GM15510 (cell line): Measurements from ENCODE around the gene GSG1L2.

Experiments
- POLR2A ChIP-seq: IDR thresholded peaks from 3 replicates; pipeline ENCODE4 v1.6.1; 2011; ENCODE audit warnings: borderline replicate concordance; ENCODE audit not compliant: insufficient read length; ENCODE audit errors: extremely low read depth

GSG1L2 gene

DNA sequence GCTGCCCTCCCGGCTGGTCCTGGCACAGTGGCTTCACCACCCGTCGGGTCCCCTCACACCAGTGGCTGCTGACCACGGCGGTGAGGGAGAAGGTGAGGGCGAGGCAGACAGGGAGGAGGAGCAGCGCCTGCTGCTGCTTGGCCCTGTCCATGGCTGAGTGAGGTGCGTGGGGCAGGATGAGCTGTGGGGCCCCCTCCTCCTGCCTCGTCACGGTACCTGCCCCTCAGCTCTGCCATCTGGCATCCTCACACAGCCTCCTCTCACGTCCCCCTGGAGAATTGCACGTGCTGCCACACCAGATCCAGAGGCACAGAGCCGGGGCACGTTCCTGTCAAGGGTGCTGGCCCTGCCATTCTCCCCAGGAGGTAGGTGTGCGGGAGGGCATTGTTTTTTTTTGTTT lies at the start of gene GSG1L2:
Gene GSG1L2, minus strand, starts transcription at position 159 of the 400 bp plus-strand sequence. Its CDS starts 8 bp downstream, at position 151.
- TF ChIP-seq POLR2A, result no peak

DNA sequence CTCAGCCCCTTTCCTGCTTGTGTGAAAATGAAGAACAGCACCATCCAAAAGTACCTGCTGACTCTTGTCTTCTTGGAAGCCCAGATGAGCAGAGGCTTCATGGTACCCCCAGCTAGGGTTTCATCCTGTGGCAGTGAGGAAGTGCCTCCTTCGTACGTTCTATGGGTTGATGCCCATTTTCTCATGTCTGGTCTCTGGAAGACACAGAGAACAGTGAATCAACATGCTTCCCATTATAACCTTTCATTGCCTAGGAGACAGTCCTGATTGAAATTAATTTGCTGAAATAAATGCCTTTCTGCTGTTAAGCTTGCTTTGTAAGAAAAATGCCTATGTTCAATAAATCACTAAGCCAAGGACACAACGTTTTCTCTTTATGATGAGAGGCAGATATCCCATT lies 46.7 kb upstream of the GSG1L2 start:
- TF ChIP-seq POLR2A, result no peak

GRCh38 chr17:9865586-9865985 lies 43.7 kb upstream of the GSG1L2 start:
- TF ChIP-seq POLR2A, result no peak

DNA sequence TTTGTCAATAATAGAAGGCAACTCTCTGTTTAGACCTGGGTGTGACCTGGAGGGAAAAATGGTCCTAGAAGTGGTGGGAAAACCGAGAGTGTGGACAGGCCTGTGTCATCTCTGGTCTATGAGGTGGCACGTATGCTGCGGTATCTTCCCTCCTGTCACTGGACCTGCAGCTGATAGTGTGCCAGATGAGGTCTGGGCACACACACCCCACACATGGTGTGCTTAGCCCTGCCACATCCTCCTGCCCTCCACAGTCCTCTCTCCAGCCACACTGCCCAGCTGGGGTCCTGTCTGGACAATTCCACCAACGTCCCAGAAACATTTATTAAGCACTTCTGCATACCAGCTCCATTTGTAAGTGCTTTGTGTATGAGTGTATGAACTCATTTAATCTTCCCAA lies 41.1 kb upstream of the GSG1L2 start:
- TF ChIP-seq POLR2A, result no peak

- no peak for TF ChIP-seq POLR2A
Measured at GRCh38 chr17:9862220-9862619, 40.3 kb upstream of the GSG1L2 start.

DNA sequence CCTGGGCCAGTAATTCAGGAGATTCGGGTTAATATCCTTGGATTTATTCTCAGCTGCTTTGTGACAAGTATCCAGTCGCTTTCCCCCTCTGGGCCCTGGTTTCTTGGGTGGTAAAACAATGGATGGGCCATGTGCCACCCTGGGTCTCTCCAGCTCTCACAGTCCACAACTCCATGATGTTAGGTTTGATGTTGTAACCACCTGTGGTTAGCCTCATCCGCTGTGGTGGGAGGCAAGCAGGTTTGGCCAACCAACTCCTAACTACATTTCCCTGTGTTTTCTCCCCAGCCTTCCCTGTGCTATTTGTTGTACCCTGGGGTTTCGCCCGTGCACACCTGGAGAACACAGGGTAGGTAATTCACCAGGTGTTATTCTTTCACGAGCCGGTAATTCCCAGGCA lies 39.0 kb upstream of the GSG1L2 start:
- TF ChIP-seq POLR2A, result no peak

GRCh38 chr17:9859781-9860180 lies 37.9 kb upstream of the GSG1L2 start:
- no peak for TF ChIP-seq POLR2A

DNA sequence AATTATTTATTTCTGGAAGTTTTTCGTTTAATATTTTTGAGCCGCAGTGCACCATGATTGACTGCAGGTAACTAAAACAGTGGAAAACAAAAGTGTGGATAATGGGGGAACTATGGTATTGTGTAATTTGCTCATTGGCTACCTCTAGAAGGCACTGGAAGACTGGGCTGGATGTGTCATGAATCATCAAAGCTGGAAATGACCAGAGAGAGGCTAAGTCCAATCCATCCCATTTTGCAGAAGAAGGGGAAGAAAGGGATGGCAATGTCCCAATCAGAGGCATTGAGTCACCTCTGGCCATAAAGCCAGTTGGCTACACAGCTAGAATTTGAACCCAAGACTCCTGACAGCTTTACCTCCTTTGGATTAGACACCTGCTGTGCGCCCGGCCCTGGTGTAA lies 33.2 kb upstream of the GSG1L2 start:
- no peak for TF ChIP-seq POLR2A

DNA sequence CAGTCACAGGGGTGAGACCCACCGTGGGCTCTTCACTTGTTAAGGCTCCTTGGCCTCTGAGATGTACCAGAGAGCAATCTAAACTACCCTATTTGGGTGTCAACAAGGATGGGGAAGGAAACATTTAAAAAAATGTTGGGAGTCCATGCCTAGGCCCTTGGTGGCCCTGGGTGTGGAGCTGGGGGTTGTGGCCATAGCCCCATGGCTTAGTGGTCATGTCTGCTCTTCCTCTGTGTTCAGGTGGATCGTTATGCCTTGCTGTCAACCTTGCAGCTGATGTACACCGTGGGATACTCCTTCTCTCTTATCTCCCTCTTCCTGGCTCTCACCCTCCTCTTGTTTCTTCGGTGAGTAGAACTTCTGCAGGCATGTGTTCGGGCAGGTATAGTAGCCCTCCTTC lies 32.4 kb upstream of the GSG1L2 start:
- TF ChIP-seq POLR2A, result no peak

DNA sequence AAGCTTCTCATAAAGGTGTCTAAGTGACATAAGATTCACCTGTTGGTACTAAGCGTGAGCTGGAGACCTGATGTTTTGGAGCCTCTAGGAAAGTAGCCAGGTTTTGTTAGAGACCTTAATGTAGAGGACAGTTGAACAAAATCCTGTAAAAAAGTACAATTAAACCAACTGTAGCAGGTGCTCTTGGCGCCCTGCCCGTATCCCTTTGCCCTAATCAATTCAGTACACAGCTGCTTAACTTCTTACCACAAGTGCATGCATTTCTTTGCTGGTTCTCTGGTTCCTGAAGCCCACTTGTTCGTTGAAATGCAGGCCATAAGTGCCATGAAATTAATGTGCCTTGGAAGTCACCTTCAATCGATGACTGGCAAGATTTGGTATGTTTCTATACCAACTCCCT lies 28.3 kb upstream of the GSG1L2 start:
- no peak for TF ChIP-seq POLR2A

DNA sequence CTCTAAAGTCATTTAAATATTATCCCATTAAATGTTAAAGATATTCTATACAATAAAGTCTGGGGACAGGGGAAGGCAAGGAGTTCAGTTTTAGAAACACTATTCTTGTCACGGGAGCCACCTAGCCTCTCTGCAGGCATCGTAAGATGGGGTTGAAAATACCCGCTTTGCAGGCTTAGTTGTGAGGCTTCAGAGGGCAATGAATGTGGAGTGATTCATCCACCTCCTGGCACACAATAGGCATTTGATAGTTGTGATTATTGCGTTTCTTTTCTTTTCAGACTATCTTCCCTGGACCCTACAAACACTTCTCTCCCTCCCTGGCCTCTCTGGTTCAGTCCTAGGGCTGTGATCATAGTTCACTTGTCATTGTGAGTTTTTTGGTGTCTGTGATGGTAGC lies 23.4 kb upstream of the GSG1L2 start:
- TF ChIP-seq POLR2A, result no peak

GRCh38 chr17:9844153-9844552 lies 22.3 kb upstream of the GSG1L2 start:
- no peak for TF ChIP-seq POLR2A

- TF ChIP-seq POLR2A, result no peak
Measured at GRCh38 chr17:9843152-9844010, 21.5 kb upstream of the GSG1L2 start.

- TF ChIP-seq POLR2A, result no peak
Measured at GRCh38 chr17:9842057-9842758, 20.3 kb upstream of the GSG1L2 start.

DNA sequence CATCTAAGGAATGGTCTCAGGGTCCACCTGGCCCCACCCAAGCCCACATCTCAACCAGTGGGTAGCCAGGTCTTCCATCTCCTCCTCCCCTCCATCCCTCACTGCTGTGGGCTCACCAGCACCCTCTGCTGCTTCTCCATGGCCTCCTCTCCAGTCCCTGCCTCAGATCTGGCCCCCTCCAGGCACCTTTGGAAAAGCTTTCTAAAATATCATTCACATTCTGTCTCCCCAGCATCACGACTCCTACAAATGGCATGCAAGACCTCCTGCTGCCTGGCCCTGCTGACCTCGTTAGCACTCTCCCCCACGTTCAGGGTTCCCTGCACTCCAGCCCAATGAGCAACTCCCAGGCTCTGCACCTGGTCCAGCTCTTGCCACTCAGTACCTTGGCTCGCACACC lies 17.6 kb upstream of the GSG1L2 start:
- TF ChIP-seq POLR2A, result no peak

DNA sequence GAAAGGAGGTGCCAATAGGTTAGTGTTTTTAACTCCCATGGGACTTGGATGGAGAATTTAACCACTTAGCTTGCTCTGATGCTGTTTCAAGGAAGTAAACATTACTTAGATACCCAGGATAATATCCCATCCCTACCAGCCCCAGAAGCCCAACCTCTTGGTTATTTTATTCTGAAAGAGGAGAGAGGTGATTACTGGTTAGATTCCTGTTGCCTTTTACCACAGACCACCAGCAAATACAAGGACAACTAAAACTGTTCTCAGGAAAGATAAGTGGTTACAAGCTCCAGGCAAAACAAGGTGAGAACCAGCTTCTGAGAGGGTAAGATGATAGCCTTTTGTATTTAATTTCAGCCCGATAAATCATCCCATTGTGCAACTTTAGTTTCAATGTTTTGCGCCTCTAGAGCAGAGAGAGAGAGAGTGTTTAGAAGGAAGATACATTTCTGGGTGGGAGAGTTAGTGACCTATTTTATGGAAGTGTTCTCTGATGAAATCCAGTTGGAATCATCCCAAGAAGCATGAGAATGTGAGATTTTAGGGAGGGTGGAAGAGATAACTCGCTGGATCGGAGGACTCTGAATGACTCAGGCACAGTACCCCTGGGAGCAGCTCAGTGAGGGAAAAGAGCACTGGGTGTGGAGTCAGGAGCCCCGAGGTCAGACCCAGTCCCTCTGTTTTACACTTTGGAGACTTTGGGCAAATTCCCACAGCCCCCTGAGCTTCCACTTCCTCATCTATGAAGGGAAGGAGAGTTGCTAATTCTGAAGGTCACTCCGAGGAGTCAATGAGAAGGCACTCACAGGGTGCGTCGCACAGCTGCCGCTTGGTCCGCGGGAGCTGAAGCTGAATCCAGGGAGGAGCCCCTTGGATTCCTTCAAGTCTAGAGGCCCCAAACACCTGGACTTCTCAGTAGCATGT lies 15.9 kb upstream of the GSG1L2 start:
- no peak for TF ChIP-seq POLR2A

GRCh38 chr17:9833922-9834321 lies 12.0 kb upstream of the GSG1L2 start:
- no peak for TF ChIP-seq POLR2A
